ENCODE data around the gene C11orf24. TPM values are rescaled to one million over a fixed set of nuclear protein-coding genes. Genes with fewer than 3 reads are reported as not detected.

C11orf24 gene
- total and polyA plus RNA-seq, 12 donors, result 14.9 to 62.2 (median 30.8) TPM

- Histone ChIP-seq H3K27me3 (no peaks in the 10 kb centered on the region), H3K4me3 (no peak overlapping the region), H3K9me3 (no peaks in the 10 kb centered on the region), H3K4me1 (peaks cover 0 to 17% (median 5%) of the 10 kb centered on the region in 9 donors), H3K27ac (no peak overlapping the region), H3K36me3 (peaks cover 0 to 72% (median 39%) of the 10 kb centered on the region in 9 donors)
- ATAC-seq, result no peak
- TF ChIP-seq, protein P1, sequence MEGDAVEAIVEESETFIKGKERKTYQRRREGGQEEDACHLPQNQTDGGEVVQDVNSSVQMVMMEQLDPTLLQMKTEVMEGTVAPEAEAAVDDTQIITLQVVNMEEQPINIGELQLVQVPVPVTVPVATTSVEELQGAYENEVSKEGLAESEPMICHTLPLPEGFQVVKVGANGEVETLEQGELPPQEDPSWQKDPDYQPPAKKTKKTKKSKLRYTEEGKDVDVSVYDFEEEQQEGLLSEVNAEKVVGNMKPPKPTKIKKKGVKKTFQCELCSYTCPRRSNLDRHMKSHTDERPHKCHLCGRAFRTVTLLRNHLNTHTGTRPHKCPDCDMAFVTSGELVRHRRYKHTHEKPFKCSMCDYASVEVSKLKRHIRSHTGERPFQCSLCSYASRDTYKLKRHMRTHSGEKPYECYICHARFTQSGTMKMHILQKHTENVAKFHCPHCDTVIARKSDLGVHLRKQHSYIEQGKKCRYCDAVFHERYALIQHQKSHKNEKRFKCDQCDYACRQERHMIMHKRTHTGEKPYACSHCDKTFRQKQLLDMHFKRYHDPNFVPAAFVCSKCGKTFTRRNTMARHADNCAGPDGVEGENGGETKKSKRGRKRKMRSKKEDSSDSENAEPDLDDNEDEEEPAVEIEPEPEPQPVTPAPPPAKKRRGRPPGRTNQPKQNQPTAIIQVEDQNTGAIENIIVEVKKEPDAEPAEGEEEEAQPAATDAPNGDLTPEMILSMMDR (IDR thresholded peaks at IDR 0.05), result no peak
- intact Hi-C loops (cut with DNase I), result loop anchor here in 4 of 10 donors (5.0 to 10.0 kb wide), 2 partner anchors 125 to 182 kb away; no protein-coding TSS in a partner anchor
- DNase-seq, result no peak
- WGBS, 2 donors, result 94 to 96% methylated on average over 8 of the region's 8 CpGs
Observed at GRCh38 chr11:68262544-68262827, 9.3 kb downstream of the C11orf24 start.

- DNase-seq (no peak), ATAC-seq (no peak)
- 94 to 95% methylated on average over 24 of the region's 24 CpGs for WGBS, 2 donors
- peaks cover 0 to 19% (median 6%) of the 10 kb centered on the region in 9 donors for H3K4me1 ChIP-seq
- intact Hi-C loops (cut with DNase I), result loop anchor here in 4 of 10 donors (5.0 to 10.0 kb wide), 2 partner anchors 125 to 183 kb away; no protein-coding TSS in a partner anchor
- H3K27me3 ChIP-seq, result no peaks in the 10 kb centered on the region
- peaks cover 0 to 67% (median 35%) of the 10 kb centered on the region in 9 donors for H3K36me3 ChIP-seq
- TF ChIP-seq, protein P1 (IDR thresholded peaks at IDR 0.05), result no peak
- H3K9me3 ChIP-seq, result no peaks in the 10 kb centered on the region
- no peak overlapping the region for H3K4me3 ChIP-seq
- H3K27ac ChIP-seq, result no peak overlapping the region
Observed at GRCh38 chr11:68261749-68262543, 9.8 kb downstream of the C11orf24 start.

DNA sequence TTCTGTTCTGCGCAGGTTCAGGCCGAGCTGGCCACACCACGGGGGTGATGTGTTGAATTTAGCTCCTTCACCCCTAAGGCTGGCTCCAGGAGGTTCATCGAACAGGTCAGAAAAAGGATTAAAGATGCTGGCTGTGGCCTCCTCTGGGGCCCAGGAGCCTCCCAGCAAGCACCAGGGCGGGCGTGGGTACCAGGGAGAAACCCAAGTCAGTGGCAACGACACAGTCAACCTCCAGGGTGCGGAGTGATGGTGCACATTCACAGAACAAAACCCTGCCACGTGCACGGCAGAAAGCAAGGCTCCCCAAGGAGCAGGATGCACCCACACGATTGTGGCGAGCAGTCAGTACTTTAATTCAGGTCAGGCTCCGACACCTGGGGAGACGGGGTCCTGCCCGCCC lies 10.8 kb downstream of the C11orf24 start:
- Histone ChIP-seq H3K4me1 (peaks cover 0 to 26% (median 6%) of the 10 kb centered on the region in 9 donors), H3K27me3 (no peaks in the 10 kb centered on the region), H3K4me3 (no peak overlapping the region), H3K36me3 (peaks cover 0 to 57% (median 32%) of the 10 kb centered on the region in 9 donors), H3K27ac (no peak overlapping the region), H3K9me3 (no peaks in the 10 kb centered on the region)
- DNase-seq (no peak), ATAC-seq (no peak)
- intact Hi-C loops (cut with DNase I), result loop anchor here in 4 of 10 donors (5.0 to 10.0 kb wide), 2 partner anchors 126 to 184 kb away; no protein-coding TSS in a partner anchor
- 82 to 87% methylated on average over 15 of the region's 15 CpGs for WGBS, 2 donors
- TF ChIP-seq, protein P1 (IDR thresholded peaks at IDR 0.05), result no peak

DNA sequence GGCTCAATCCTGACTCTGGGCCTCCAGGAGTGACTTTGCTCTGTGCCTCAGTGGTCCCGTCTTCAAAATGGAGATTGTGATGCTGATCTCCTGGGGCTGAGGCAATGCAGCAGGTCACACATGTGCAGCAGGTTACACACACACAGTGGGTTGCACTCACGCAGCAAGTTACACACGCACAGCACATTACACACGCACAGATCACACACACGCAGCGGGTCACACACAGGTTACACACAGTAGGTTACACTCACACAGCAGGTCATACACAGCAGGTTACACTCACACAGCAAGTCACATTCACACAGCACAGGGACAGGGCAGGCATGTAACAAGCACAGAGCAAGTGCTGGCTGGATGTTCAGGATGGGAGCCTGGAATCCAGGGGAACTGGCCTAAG lies 11.3 kb downstream of the C11orf24 start:
- H3K4me1 ChIP-seq, result peaks cover 0 to 30% (median 6%) of the 10 kb centered on the region in 9 donors
- 93 to 95% methylated on average over 6 of the region's 6 CpGs for WGBS, 2 donors
- H3K4me3 ChIP-seq, result no peak overlapping the region
- H3K27me3 ChIP-seq, result no peaks in the 10 kb centered on the region
- intact Hi-C loops (cut with DNase I), result loop anchor here in 4 of 10 donors (5.0 to 10.0 kb wide), 2 partner anchors 127 to 184 kb away; no protein-coding TSS in a partner anchor
- DNase-seq, result no peak
- ATAC-seq, result no peak
- TF ChIP-seq, protein P1 (IDR thresholded peaks at IDR 0.05), result no peak
- no peaks in the 10 kb centered on the region for H3K9me3 ChIP-seq
- peaks cover 0 to 52% (median 32%) of the 10 kb centered on the region in 9 donors for H3K36me3 ChIP-seq
- H3K27ac ChIP-seq, result no peak overlapping the region
